Metanephros (tissue), 2 donors: ENCODE measurements around the gene RGS6. TPM values are rescaled to one million over a fixed set of nuclear protein-coding genes. Genes with fewer than 3 reads are reported as not detected.

Experiments
- small RNA-seq: library from RNA; depleted of rRNA; stranded (forward); fragments of <200 nt; gene quantifications from one replicate; pipeline ENCODE3, GENCODE V24; 2014; ENCODE audit warnings: low replicate concordance
- total RNA-seq: library from RNA; depleted of rRNA; stranded (reverse); fragments of >200 nt; gene quantifications from one replicate; pipeline ENCODE4 v1.2.3, GENCODE V29; 2014

The RGS6 gene
- total RNA-seq: 4.4 TPM

DNA sequence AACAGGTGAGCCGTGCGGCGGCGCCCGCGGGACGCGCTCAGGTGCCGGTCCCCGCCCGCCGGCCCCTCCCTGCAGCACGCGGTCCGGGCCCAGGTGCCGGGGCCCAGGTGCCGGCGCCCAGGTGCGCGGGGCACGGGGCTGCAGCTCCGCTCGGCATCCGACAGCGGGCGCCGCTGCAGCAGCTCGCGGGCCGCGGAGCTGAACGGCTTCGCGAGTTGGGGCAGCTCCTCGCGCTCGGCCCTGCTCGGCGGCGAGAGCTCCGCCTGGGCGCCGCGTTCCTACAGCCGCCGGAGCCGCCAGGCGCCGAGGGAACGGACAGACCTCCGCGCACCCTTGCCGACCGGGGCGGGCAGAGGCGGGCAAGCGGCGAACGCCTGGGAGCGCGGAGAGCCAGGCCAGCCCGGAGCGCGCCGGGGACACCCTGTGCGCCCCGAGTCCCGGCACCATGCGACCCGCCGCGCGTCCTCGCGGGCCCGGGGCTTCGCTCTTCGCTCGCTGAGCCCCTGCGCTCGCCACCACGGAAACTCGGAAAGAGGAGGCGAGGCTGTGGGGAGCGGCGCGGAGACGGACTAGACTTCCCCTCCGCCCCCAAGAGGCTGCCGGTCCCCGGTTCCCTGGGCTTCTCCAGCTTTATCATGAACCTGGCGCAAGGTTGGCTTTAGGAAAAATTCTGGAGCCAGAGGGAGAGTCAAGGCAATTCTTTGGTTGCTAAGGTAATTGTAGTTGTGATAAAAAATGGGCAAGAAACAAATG is at the start of gene RGS6:
Gene RGS6 (plus strand): TSS at position 201 of the 753 bp plus-strand sequence.

Small RNA genes lying within 50 kb of the gene (small RNA-seq; reads per million reads assigned to genes)
- gene MIR7843 (not detected), gene RF00019 (not detected)
